ENCODE results near the gene GARNL3. TPM values are rescaled to one million over a fixed set of nuclear protein-coding genes. Genes with fewer than 3 reads are reported as not detected.

Gene GARNL3
- total RNA-seq, 2 experiments from 2014 or later: 3.8 to 4.2 TPM

- intact Hi-C loops (cut with micrococcal nuclease): no loop called here
Measured at GRCh38 chr9:127313042-127313560, 48.5 kb downstream of the GARNL3 start.

GRCh38 chr9:127314911-127315310 is 50.3 kb downstream of the GARNL3 start:
- Mint-ChIP-seq H3K4me3 (no peak overlapping the region), H3K4me1 (ENCODE audit: low read depth) (peaks cover 3% of the 10 kb centered on the region), H3K27ac (no peak overlapping the region), H3K36me3 (ENCODE audit: low read depth) (no peaks in the 10 kb centered on the region), H3K9me3 (no peaks in the 10 kb centered on the region), H3K27me3 (peaks cover 12% of the 10 kb centered on the region)
- intact Hi-C loops (cut with micrococcal nuclease): no loop called here
- CTCF ChIA-PET: no interaction called here
- no peak for TF ChIP-seq CTCF (IDR thresholded peaks at IDR 0.05)
- DNase-seq (no peak), ATAC-seq (no peak)
- POLR2A ChIA-PET: no interaction called here

More at GRCh38 chr9:127313042-127313560, 48.5 kb downstream of the GARNL3 start:
- Mint-ChIP-seq H3K9me3 (no peaks in the 10 kb centered on the region), H3K27ac (no peak overlapping the region), H3K4me1 (ENCODE audit: low read depth) (peaks cover 3% of the 10 kb centered on the region), H3K4me3 (no peak overlapping the region), H3K36me3 (ENCODE audit: low read depth) (no peaks in the 10 kb centered on the region), H3K27me3 (peaks cover 21% of the 10 kb centered on the region)
- ChIA-PET CTCF (no interaction called here), POLR2A (no interaction called here)
- ATAC-seq (no peak), DNase-seq (no peak)
- no peak for TF ChIP-seq CTCF (IDR thresholded peaks at IDR 0.05)

- DNase-seq (no peak), ATAC-seq (no peak)
- Mint-ChIP-seq H3K4me1 (ENCODE audit: low read depth) (peaks cover 3% of the 10 kb centered on the region), H3K27me3 (peaks cover 13% of the 10 kb centered on the region), H3K36me3 (ENCODE audit: low read depth) (no peaks in the 10 kb centered on the region), H3K27ac (no peak overlapping the region), H3K9me3 (no peaks in the 10 kb centered on the region), H3K4me3 (no peak overlapping the region)
- CTCF ChIA-PET: interaction anchor here (0.7 kb wide), 1 partner anchor 20 kb away, joined by 3 read pairs; no protein-coding TSS in a partner anchor
- no peak for TF ChIP-seq CTCF (IDR thresholded peaks at IDR 0.05)
- POLR2A ChIA-PET: no interaction called here
- intact Hi-C loops (cut with micrococcal nuclease): no loop called here
Measured at GRCh38 chr9:127316586-127317323, 52.2 kb downstream of the GARNL3 start.

GRCh38 chr9:127318651-127319167 is 54.1 kb downstream of the GARNL3 start:
- no peak overlapping the region for H3K27ac Mint-ChIP-seq
- intact Hi-C loops (cut with micrococcal nuclease): no loop called here
- POLR2A ChIA-PET: interaction anchor here (1.1 to 1.5 kb wide), 2 partner anchors 10 to 476 kb away, joined by 3 read pairs; no protein-coding TSS in a partner anchor

More at GRCh38 chr9:127318651-127319167, 54.1 kb downstream of the GARNL3 start:
- Mint-ChIP-seq H3K9me3 (no peaks in the 10 kb centered on the region), H3K36me3 (ENCODE audit: low read depth) (no peaks in the 10 kb centered on the region), H3K4me3 (no peak overlapping the region), H3K27me3 (peaks cover 15% of the 10 kb centered on the region), H3K4me1 (ENCODE audit: low read depth) (peaks cover 3% of the 10 kb centered on the region)
- ATAC-seq: no peak
- no peak for TF ChIP-seq CTCF (IDR thresholded peaks at IDR 0.05)
- CTCF ChIA-PET: interaction anchor here (0.8 to 1.8 kb wide), 3 partner anchors 7 to 136 kb away, joined by 3 to 7 read pairs (median 3); no protein-coding TSS in a partner anchor
- DNase-seq: no peak
